ENCODE results near the gene PODN.

GRCh38 chr1:53061123-53061858 lies 722 bp upstream of the PODN start:
- TF ChIP-seq CTCF (conservative IDR thresholded peaks at IDR 0.05; ENCODE audit: low read depth, low read length) (no peak), MAZ (IDR thresholded peaks at IDR 0.05; ENCODE audit: borderline replicate concordance, low read depth, low read length) (no peak), POLR2A (IDR thresholded peaks at IDR 0.05; ENCODE audit: low read depth, low read length) (no peak), FOS (IDR thresholded peaks at IDR 0.05; ENCODE audit: low read depth, low read length) (no peak), RAD21 (IDR thresholded peaks at IDR 0.05; ENCODE audit: low read length) (no peak)
